ENCODE results near the gene SYNE2.

GRCh38 chr14:63887899-63888298 is 35.1 kb downstream of the SYNE2 start:
- TF ChIP-seq ZBTB7A (IDR thresholded peaks at IDR 0.05; ENCODE audit: low read depth), result no peak
- no peak for TF ChIP-seq FOXM1 (IDR thresholded peaks at IDR 0.05; ENCODE audit: borderline replicate concordance, low read depth)
- no peak for TF ChIP-seq EP300 (IDR thresholded peaks at IDR 0.05; ENCODE audit: borderline replicate concordance)
- TF ChIP-seq REST (IDR thresholded peaks at IDR 0.05; ENCODE audit: low read depth), result no peak
- no peak for TF ChIP-seq USF1 (IDR thresholded peaks at IDR 0.05)
- TF ChIP-seq RAD21 (IDR thresholded peaks at IDR 0.05; ENCODE audit: low read depth), result no peak

All from Ishikawa (cell line).